ENCODE results near the gene DSEL. TPM values are rescaled to one million over a fixed set of nuclear protein-coding genes. Genes with fewer than 3 reads are reported as not detected.

The DSEL gene
- total and polyA plus RNA-seq, 12 donors: 1.0 to 11.5 (median 4.2) TPM

GRCh38 chr18:67549946-67550345 lies 33.4 kb upstream of the DSEL start:
- WGBS, 4 donors: 37 to 49% (median 42%) methylated on average over 4 of the region's 4 CpGs
- Histone ChIP-seq H3K9me3 (replicated peaks in 1 of 3) (no peaks in the 10 kb centered on the region), H3K4me1 (replicated peaks in 1 of 2) (no peaks in the 10 kb centered on the region), H3K4me3 (no peak overlapping the region), H3K27me3 (no peaks in the 10 kb centered on the region), H3K36me3 (replicated peaks in 1 of 2) (no peaks in the 10 kb centered on the region), H3K27ac (no peak overlapping the region)
- no peak for DNase-seq
- TF ChIP-seq CTCF (IDR thresholded peaks at IDR 0.05) (no peak), POLR2A (IDR thresholded peaks at IDR 0.05) (no peak)
- intact Hi-C loops (cut with DNase I): no loop called here

DNA sequence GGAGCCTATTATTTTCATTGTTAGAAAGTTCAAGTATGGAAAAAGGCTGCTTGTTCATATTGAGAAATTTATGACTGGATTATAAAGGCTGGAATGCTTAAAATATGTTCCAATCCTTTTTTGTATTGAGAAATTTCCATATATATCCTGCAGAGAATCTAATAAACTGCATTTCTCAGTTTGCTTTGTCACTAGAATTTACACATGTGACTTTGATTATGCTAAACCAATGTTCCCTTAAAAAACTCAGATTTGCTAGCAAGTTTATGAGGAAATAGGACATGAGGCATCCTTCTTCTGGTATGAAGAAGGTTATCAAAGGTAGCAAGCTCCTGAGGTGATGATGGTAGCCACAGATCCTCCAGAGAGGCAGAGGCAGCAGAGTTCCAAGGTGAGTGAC lies 29.2 kb upstream of the DSEL start:
- Histone ChIP-seq H3K36me3 (replicated peaks in 1 of 2) (no peaks in the 10 kb centered on the region), H3K27ac (no peak overlapping the region), H3K4me3 (no peak overlapping the region), H3K4me1 (replicated peaks in 1 of 2) (no peaks in the 10 kb centered on the region), H3K9me3 (replicated peaks in 1 of 3) (no peaks in the 10 kb centered on the region), H3K27me3 (no peaks in the 10 kb centered on the region)
- no peak for TF ChIP-seq POLR2A (IDR thresholded peaks at IDR 0.05)
- TF ChIP-seq CTCF (IDR thresholded peaks at IDR 0.05): no peak
- intact Hi-C loops (cut with DNase I): no loop called here
- no peak for DNase-seq

DNA sequence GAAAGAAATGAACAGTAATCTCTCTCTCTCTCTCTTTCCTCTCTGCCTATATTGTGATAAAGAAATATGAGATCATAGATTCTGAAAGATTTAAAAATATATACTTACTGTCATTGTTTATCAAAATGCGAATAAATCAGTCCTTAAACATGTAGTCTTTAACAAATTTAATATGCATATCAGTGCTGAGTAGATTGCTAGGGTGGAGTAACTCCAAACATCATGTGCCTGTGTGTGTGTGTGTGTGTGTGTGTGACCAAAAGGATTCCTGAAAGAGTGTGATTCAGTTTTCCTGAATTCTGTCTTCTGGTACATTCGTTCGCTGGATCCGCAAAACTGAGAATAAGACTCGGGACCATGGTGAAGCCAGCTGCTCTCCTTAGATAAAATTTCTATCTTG lies 24.0 kb upstream of the DSEL start:
- intact Hi-C loops (cut with DNase I): no loop called here
- Histone ChIP-seq H3K36me3 (replicated peaks in 1 of 2) (no peaks in the 10 kb centered on the region), H3K4me3 (no peak overlapping the region), H3K27me3 (no peaks in the 10 kb centered on the region), H3K9me3 (replicated peaks in 1 of 3) (peaks cover 0 to under 1% (median 0%) of the 10 kb centered on the region in 3 donors), H3K27ac (no peak overlapping the region), H3K4me1 (replicated peaks in 1 of 2) (no peaks in the 10 kb centered on the region)
- TF ChIP-seq POLR2A (IDR thresholded peaks at IDR 0.05): no peak
- TF ChIP-seq CTCF (IDR thresholded peaks at IDR 0.05): no peak
- DNase-seq: no peak
- WGBS, 4 donors: 79 to 84% (median 83%) methylated on average over 5 of the region's 5 CpGs

DNA sequence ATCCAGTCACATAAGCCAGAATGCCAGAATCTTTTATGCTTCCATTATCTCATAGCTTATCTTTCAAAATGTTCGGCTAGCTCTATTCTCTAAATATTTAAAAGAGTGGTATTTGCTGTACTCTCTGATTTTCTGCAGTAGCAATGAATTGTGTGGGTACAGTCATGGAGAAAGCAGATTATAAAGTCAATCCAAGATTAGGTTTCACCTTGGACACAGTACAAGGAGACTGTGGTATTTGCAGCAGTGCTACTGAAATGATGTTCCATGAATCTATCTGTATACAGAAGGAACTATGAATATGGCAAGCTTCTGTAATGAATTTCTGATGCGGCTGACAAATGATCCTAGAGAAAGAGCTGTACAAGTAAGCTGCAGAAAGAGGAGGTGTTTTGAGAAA lies 15.4 kb upstream of the DSEL start:
- peaks cover 0 to 7% (median 0%) of the 10 kb centered on the region in 3 donors for H3K9me3 ChIP-seq (replicated peaks in 1 of 3)
- TF ChIP-seq POLR2A (IDR thresholded peaks at IDR 0.05) (no peak), CTCF (IDR thresholded peaks at IDR 0.05) (no peak)
- no peaks in the 10 kb centered on the region for H3K36me3 ChIP-seq (replicated peaks in 1 of 2)
- H3K4me3 ChIP-seq: no peak overlapping the region
- H3K27me3 ChIP-seq: no peaks in the 10 kb centered on the region
- intact Hi-C loops (cut with DNase I): no loop called here
- WGBS, 4 donors: 84 to 94% (median 87%) methylated on average over 2 of the region's 2 CpGs
- no peak for DNase-seq
- H3K4me1 ChIP-seq (replicated peaks in 1 of 2): no peaks in the 10 kb centered on the region
- no peak overlapping the region for H3K27ac ChIP-seq
